CD1c-positive myeloid dendritic cell (primary cell): ENCODE results near the gene LCE1B.

Source experiments
- DNase-seq: peaks from one replicate; pipeline ENCODE4 v3.0.0-alpha.2; 2016; ENCODE audit errors: extremely low spot score

LCE1B gene

GRCh38 chr1:152861374-152861773 is 49.6 kb downstream of the LCE1B start:
- no peak for DNase-seq
